Measurements from ENCODE around the gene GMEB2. TPM values are rescaled to one million over a fixed set of nuclear protein-coding genes. Genes with fewer than 3 reads are reported as not detected.

The GMEB2 gene
- total RNA-seq, 1 donor from 2014 or later = 11.3 TPM

GRCh38 chr20:63567386-63568169, 59.3 kb downstream of the GMEB2 start:
- TF ChIP-seq CTCF (IDR thresholded peaks at IDR 0.05) = no peak
- Histone ChIP-seq H3K36me3 (peaks cover 27% of the 10 kb centered on the region), H3K4me1 (peaks cover 10% of the 10 kb centered on the region), H3K27ac (no peak overlapping the region), H3K4me3 (no peak overlapping the region), H3K27me3 (no peaks in the 10 kb centered on the region), H3K9me3 (no peaks in the 10 kb centered on the region)
- DNase-seq (peak; percentile 87), ATAC-seq (peak; percentile 64)
- intact Hi-C loops (cut with DNase I) = no loop called here

- no peak for TF ChIP-seq CTCF (IDR thresholded peaks at IDR 0.05)
- intact Hi-C loops (cut with DNase I) = no loop called here
- Histone ChIP-seq H3K9me3 (no peaks in the 10 kb centered on the region), H3K36me3 (peaks cover 27% of the 10 kb centered on the region), H3K27me3 (no peaks in the 10 kb centered on the region), H3K4me1 (peaks cover 8% of the 10 kb centered on the region), H3K4me3 (no peak overlapping the region), H3K27ac (no peak overlapping the region)
- DNase-seq = no peak
- peak; percentile 10 for ATAC-seq
These were observed 59.8 kb downstream of the GMEB2 start for GRCh38 chr20:63567136-63567385.

- H3K4me1 ChIP-seq = peaks cover 8% of the 10 kb centered on the region
- no peak overlapping the region for H3K4me3 ChIP-seq
- H3K27ac ChIP-seq = no peak overlapping the region
- intact Hi-C loops (cut with DNase I) = no loop called here
- H3K27me3 ChIP-seq = no peaks in the 10 kb centered on the region
- DNase-seq = no peak
- ATAC-seq = no peak
- TF ChIP-seq CTCF (IDR thresholded peaks at IDR 0.05) = no peak
- peaks cover 32% of the 10 kb centered on the region for H3K36me3 ChIP-seq
- no peaks in the 10 kb centered on the region for H3K9me3 ChIP-seq
These were observed 60.3 kb downstream of the GMEB2 start for GRCh38 chr20:63566395-63567135.

- ATAC-seq (no peak), DNase-seq (no peak)
- Histone ChIP-seq H3K27me3 (no peaks in the 10 kb centered on the region), H3K4me1 (peaks cover 8% of the 10 kb centered on the region), H3K9me3 (no peaks in the 10 kb centered on the region), H3K4me3 (no peak overlapping the region), H3K27ac (no peak overlapping the region), H3K36me3 (peaks cover 39% of the 10 kb centered on the region)
- no peak for TF ChIP-seq CTCF (IDR thresholded peaks at IDR 0.05)
- intact Hi-C loops (cut with DNase I) = no loop called here
These were observed 61.1 kb downstream of the GMEB2 start for GRCh38 chr20:63565699-63566335.

GRCh38 chr20:63565021-63565698, 61.7 kb downstream of the GMEB2 start:
- ATAC-seq = no peak
- intact Hi-C loops (cut with DNase I) = no loop called here
- Histone ChIP-seq H3K9me3 (no peaks in the 10 kb centered on the region), H3K36me3 (peaks cover 46% of the 10 kb centered on the region), H3K27ac (no peak overlapping the region), H3K27me3 (no peaks in the 10 kb centered on the region), H3K4me1 (peaks cover 8% of the 10 kb centered on the region), H3K4me3 (no peak overlapping the region)
- TF ChIP-seq CTCF (IDR thresholded peaks at IDR 0.05) = no peak
- DNase-seq = no peak
